ENCODE measurements around the gene C6orf58. TPM values are rescaled to one million over a fixed set of nuclear protein-coding genes. Genes with fewer than 3 reads are reported as not detected.
A peak's percentile ranks its signal among the peaks of the same experiment; 100 is the strongest.

Gene C6orf58
- total RNA-seq, 1 experiment from 2014 or later = not detected

GRCh38 chr6:127547904-127548649 lies 28.9 kb upstream of the C6orf58 start:
- Mint-ChIP-seq H3K4me3 (ENCODE audit: unreplicated experiment) (no peak overlapping the region), H3K36me3 (ENCODE audit: insufficient read depth, unreplicated experiment) (no peaks in the 10 kb centered on the region), H3K27ac (ENCODE audit: unreplicated experiment) (no peak overlapping the region), H3K4me1 (ENCODE audit: low read depth, unreplicated experiment) (no peaks in the 10 kb centered on the region), H3K27me3 (ENCODE audit: insufficient read depth, unreplicated experiment) (peaks cover 3% of the 10 kb centered on the region), H3K9me3 (ENCODE audit: unreplicated experiment) (no peaks in the 10 kb centered on the region)
- Histone ChIP-seq H3K4me3 (ENCODE audit: low read depth, low read length) (no peak overlapping the region), H3K4me1 (no peaks in the 10 kb centered on the region), H3K9me3 (no peaks in the 10 kb centered on the region), H3K27me3 (replicated peaks; ENCODE audit: control insufficient read depth, insufficient read depth, low read length) (no peaks in the 10 kb centered on the region), H3K36me3 (ENCODE audit: control insufficient read depth, insufficient read depth, low read length) (no peaks in the 10 kb centered on the region)
- BruUV-seq (replicated peaks) = no TSS peak
- ChIA-PET POLR2A (no interaction called here), CTCF (no interaction called here)
- peak in 1 of 2 experiments; percentile 12 for TF ChIP-seq CTCF (IDR thresholded peaks at IDR 0.05; ENCODE audit: insufficient read depth in 1 of 2, low read depth in 1 of 2, low read length in 1 of 2, severe bottlenecking in 1 of 2, unreplicated experiment in 1 of 2)
- DNase-seq = no peak
- intact Hi-C loops (cut with micrococcal nuclease; ENCODE audit: unreplicated experiment) = loop anchor here (1.0 kb wide), 1 partner anchor 83 kb away; no protein-coding TSS in a partner anchor

DNA sequence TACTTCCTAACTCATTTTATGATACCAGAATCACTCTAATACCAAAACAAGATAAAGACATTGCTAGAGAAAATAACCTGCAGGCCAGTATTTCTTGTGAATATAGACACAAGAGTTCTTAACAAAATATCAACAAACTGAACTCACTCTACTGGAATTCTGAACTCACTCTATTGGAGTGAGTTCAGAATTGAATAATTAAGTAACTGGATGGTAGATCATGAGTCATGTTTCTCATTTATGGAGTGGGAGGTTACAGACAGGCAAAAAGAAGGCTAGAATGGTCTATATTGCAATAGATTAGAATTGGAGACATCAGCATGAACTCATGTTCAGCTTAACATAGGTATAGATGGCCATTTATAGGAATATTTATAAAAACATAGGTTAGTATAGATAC lies 26.6 kb upstream of the C6orf58 start:
- intact Hi-C loops (cut with micrococcal nuclease; ENCODE audit: unreplicated experiment) = loop anchor here (5.0 kb wide), 1 partner anchor 142 kb away; no protein-coding TSS in a partner anchor
- H3K9me3 Mint-ChIP-seq (ENCODE audit: unreplicated experiment) = no peaks in the 10 kb centered on the region
- Histone ChIP-seq H3K36me3 (ENCODE audit: control insufficient read depth, insufficient read depth, low read length) (no peaks in the 10 kb centered on the region), H3K9me3 (no peaks in the 10 kb centered on the region), H3K4me3 (ENCODE audit: low read depth, low read length) (no peak overlapping the region), H3K27me3 (replicated peaks; ENCODE audit: control insufficient read depth, insufficient read depth, low read length) (no peaks in the 10 kb centered on the region), H3K4me1 (no peaks in the 10 kb centered on the region)
- H3K4me1 Mint-ChIP-seq (ENCODE audit: low read depth, unreplicated experiment) = no peaks in the 10 kb centered on the region
- no peak overlapping the region for H3K4me3 Mint-ChIP-seq (ENCODE audit: unreplicated experiment)
- POLR2A ChIA-PET = no interaction called here
- no peak for TF ChIP-seq CTCF (IDR thresholded peaks at IDR 0.05; ENCODE audit: insufficient read depth in 1 of 2, low read depth in 1 of 2, low read length in 1 of 2, severe bottlenecking in 1 of 2, unreplicated experiment in 1 of 2)
- no peaks in the 10 kb centered on the region for H3K27me3 Mint-ChIP-seq (ENCODE audit: insufficient read depth, unreplicated experiment)
- CTCF ChIA-PET = no interaction called here
- H3K36me3 Mint-ChIP-seq (ENCODE audit: insufficient read depth, unreplicated experiment) = no peaks in the 10 kb centered on the region
- no TSS peak for BruUV-seq (replicated peaks)
- no peak overlapping the region for H3K27ac Mint-ChIP-seq (ENCODE audit: unreplicated experiment)
- DNase-seq = no peak

- CTCF ChIA-PET = interaction anchor here (0.8 kb wide), 1 partner anchor 88 kb away, joined by 3 read pairs; no protein-coding TSS in a partner anchor
- Mint-ChIP-seq H3K27ac (ENCODE audit: unreplicated experiment) (no peak overlapping the region), H3K9me3 (ENCODE audit: unreplicated experiment) (no peaks in the 10 kb centered on the region), H3K27me3 (ENCODE audit: insufficient read depth, unreplicated experiment) (peaks cover 4% of the 10 kb centered on the region), H3K36me3 (ENCODE audit: insufficient read depth, unreplicated experiment) (no peaks in the 10 kb centered on the region), H3K4me1 (ENCODE audit: low read depth, unreplicated experiment) (no peaks in the 10 kb centered on the region), H3K4me3 (ENCODE audit: unreplicated experiment) (no peak overlapping the region)
- peak; percentile 22 to 44 for TF ChIP-seq CTCF (IDR thresholded peaks at IDR 0.05; ENCODE audit: insufficient read depth in 1 of 2, low read depth in 1 of 2, low read length in 1 of 2, severe bottlenecking in 1 of 2, unreplicated experiment in 1 of 2)
- no TSS peak for BruUV-seq (replicated peaks)
- no peak overlapping the region for H3K4me3 ChIP-seq (ENCODE audit: low read depth, low read length)
- intact Hi-C loops (cut with micrococcal nuclease; ENCODE audit: unreplicated experiment) = loop anchor here (1.0 to 5.0 kb wide), 2 partner anchors 88 to 138 kb away; no protein-coding TSS in a partner anchor
- DNase-seq = peak in 1 of 2 experiments; percentile 24
- no peaks in the 10 kb centered on the region for H3K4me1 ChIP-seq
- no peaks in the 10 kb centered on the region for H3K27me3 ChIP-seq (replicated peaks; ENCODE audit: control insufficient read depth, insufficient read depth, low read length)
- no peaks in the 10 kb centered on the region for H3K9me3 ChIP-seq
- POLR2A ChIA-PET = no interaction called here
- H3K36me3 ChIP-seq (ENCODE audit: control insufficient read depth, insufficient read depth, low read length) = no peaks in the 10 kb centered on the region
These were observed 22.5 kb upstream of the C6orf58 start for GRCh38 chr6:127554435-127555006.

All from Caco-2 (cell line).